GM21723 (cell line): ENCODE results near the gene OR2B2.

Experiments used
- ATAC-seq: cut with Tn5 transposase; IDR thresholded peaks from one replicate; pipeline ENCODE4 v1.9.1; 2021; ENCODE audit warnings: mild to moderate bottlenecking, moderate library complexity; ENCODE audit not compliant: unreplicated experiment

Gene OR2B2

DNA sequence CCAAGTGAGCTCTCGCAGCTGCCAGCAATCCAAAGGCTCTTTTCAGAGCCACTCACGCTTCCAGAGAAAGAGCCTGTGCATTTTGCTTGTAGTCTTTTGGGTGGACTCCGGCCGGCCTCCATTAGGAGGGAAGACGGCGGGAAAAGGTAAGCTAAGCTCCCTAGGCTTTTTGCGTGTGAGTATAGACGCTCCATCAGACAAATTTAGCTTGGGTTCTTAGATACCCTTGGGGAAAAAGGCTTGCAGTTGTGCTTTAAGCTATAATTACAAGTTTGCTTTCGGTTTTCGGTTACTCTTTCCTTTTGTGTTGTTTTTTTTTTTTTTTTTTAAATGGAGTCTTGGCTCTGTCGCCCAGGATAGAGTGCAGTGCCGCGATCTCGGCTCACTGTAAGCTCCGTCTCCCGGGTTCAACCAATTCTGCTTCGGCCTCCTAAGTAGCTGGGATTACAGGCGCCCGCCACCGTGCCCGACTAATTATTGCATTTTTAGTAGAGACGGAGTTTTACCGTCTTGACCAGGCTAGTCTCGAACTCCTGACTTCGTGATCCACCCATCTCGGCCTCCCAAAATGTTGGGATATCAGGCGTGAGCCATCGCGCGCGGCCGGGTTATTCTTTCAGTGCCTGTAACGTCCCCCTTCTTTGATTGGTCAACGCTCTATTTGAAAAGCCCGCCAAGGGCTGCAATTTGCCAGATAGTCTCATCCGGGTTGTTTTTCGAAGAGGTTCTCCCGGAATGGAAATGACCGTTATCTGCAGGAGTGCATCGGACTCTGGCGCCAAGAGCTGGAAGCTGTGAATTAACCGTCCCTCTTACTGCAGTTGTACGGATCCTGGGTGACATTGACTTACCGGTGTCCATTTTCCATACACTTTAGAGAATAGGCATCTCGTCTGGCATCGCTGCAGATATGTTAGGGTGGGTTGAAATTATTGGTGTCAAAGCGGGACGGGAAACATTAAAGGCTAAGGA is 18.1 kb downstream of the OR2B2 start:
- ATAC-seq, result no peak

DNA sequence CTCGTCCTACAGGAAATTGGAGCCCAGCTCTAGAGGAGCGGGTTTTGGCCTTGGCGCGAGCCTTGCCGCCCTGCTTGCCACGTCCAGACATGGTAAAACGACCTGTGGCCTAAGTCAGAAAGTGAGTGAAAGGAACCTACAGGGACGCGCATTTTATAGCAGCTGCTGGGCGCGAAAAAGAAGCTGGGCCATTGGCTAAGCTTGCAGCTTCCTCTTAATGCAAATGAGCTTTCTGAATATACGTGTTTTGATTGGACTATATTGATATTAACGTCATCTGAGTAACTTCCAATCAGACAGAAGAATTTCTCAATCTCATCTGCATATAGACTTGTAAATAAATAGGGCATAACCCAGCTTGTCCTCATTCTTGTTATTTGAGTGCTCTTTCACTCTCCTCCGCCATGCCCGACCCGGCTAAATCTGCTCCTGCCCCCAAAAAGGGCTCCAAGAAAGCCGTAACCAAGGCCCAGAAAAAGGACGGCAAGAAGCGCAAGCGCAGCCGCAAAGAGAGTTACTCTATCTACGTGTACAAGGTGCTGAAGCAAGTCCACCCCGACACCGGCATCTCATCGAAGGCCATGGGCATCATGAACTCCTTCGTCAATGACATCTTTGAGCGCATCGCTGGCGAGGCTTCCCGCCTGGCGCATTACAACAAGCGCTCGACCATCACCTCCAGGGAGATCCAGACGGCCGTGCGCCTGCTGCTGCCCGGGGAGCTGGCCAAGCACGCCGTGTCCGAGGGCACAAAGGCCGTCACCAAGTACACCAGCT is 18.9 kb downstream of the OR2B2 start:
- peak; percentile 51 for ATAC-seq

DNA sequence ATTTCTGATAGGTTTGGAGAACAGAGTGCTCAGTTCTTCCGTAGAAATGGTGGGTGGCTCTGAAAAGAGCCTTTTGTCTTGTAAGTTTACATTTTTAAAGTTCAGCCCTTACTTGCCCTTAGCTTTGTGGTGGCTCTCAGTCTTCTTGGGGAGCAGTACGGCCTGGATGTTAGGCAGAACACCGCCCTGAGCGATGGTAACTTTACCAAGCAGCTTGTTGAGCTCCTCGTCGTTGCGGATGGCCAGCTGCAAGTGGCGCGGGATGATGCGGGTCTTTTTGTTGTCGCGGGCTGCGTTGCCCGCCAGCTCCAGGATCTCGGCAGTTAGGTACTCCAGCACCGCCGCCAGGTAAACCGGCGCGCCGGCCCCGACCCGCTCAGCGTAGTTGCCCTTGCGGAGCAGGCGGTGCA is 19.5 kb downstream of the OR2B2 start:
- no peak for ATAC-seq

DNA sequence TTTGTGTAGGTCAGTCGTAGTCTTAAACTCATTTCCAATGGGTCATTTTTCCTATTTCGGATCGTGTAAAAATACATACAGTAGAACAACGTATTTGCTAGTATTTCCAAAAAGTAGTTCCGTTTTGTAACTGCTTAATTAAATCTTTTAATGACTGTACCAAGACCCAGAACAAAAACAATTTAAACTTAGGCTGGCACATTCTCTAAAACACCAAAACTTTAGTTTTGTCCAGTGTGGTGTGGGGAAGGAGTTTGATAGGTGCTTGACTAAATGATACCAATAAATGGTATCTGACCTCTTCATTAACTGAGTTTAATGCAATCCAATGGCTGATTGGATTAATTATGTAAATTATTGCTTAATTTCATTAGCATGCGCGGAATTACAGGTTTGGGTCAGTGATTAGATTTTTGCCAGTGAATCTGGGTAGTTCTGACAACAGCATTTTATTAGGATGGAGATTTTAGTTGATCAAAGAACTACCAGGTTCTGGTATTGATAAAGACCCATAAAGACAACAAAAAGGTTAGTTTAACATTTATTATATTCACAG is 20.8 kb downstream of the OR2B2 start:
- ATAC-seq, result no peak

DNA sequence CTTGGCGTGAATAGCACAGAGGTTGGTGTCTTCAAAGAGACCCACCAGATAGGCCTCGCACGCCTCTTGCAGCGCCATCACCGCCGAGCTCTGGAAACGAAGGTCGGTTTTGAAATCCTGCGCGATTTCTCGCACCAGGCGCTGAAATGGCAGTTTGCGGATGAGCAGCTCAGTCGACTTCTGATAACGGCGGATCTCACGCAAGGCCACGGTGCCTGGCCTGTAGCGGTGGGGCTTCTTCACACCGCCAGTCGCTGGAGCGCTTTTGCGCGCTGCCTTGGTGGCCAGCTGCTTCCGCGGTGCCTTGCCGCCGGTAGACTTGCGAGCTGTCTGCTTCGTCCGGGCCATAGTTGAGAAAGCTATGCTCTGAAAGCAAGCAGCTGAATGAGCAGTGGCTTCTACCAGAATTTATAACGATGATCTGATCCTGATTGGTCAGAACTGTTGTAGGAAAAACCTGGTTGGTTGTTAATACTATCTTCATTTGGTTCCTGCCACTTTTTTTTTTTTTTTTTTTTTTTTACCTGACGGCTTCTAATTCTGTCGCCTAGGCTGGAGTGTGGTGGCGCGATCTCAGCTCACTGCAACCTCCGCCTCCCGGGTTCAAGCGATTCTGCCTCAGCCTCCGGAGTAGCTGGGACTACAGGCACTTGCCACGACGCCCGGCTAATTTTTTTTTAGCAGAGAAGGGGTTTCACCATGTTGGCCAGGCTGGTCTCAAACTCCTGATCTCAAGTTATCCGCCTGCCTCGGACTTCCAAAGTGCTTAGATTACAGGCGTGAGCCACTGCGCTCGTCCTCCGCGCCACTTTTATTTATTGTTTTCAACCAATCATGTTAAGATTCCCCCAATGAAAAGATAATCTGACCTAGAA is 21.5 kb downstream of the OR2B2 start:
- peak; percentile 50 for ATAC-seq

DNA sequence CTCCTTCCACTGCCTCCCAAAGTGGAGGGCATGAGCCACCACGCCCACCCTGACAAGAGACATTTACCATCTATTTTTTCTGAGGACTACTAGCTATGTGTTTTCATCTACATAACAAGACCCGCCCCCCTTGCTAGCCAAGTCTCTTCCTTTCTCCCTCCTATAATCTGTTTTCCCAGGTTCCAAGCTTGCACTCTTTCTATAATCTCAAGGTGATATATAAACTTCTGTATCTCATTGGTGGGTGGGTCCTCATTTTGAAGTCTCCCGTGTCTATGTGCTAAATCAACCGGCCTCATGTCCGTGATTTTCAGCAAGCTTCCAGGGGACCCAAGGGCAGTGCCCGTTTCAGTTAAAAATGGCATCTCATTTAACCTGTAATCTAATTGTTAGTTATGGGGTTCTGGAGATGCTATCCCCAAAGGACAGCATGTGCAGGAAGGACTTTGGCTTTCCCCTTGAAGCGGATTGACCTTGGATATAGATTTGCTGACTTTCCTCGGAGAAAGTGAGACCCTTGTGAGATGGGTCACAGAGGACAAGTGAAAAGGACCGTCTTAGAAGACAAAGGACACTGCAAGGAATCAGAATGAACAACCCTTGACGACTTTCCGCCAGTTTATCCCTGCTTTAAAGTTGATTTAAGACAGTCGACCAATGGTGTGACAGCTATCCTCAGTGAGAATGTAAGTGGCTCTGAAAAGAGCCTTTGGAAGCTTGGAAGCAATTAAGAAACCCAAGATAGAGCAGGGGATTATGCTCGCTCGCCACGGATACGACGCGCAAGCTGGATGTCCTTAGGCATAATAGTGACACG is 22.4 kb downstream of the OR2B2 start:
- ATAC-seq, result no peak

DNA sequence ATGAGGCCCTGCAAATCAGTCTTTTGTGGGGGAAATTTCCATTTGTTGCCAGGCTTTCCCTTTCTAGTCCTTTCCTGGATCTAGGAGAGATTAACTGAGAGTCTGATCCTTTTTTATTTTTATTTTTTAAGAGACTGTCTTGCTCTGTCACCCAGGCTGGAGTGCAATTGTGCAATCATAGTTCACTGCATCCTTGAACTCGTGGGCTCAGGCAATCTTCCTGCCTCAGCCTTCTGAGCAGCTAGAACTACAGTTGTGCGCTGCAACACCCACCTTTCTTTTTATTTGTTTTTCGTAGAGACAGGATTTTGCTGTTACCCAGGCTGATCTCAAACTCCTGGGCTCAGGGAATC is 22.9 kb downstream of the OR2B2 start:
- no peak for ATAC-seq

DNA sequence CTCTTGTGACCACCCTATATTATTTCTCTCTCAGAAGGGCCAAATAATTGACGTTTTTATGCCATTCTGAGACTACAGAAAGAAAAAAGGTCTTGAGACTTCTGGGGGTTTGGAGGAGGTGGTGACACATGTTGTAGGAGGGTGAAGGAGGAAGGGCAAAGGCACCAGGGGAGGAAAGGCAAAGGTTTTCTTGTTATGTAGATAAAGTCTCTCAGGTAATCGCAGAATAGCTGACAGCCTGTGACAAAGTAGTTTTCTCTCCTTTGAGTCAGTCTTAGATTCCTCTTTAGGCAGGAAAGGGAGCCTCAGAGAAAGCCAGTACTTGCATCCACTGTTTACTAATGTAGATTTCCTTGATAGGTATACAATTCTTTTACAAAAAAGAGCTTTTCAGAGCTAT is 23.6 kb downstream of the OR2B2 start:
- no peak for ATAC-seq

DNA sequence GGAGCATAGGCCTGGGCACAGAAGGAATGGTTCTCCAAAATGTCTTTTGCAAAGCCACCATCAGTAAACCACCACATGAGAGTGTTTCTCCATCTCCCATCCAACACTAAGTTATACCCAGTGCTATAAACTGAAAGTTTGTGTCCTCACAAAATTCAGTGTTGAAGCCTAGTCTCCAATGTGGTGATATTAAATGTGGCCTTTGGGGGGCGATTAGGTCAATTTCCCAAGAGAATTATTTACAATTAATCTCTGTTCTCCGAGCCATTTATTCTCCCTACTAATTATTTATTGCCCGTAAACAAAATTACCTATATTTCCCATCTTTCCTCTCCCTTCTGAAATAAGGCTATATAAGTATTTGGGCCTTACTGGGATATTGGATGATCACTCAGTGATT is 26.1 kb downstream of the OR2B2 start:
- no peak for ATAC-seq

DNA sequence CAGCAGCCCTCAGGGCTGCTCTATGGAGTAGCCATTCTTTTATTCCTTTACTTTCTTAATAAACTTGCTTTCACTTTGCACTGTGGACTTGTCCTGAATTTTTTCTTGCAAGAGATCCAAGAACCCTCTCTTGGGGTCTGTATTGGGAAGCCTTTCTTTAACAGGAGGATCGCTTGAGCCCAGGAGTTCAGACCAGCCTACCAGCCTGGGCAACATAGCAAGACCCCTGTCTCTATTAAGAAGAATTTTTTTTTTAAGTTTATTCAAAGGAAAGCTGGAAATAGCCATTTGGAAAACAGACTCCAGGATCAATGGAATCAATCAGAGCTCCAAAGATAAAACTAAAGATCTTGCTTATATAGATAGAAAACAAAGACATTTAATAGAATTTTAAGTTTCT is 29.1 kb downstream of the OR2B2 start:
- ATAC-seq, result no peak

DNA sequence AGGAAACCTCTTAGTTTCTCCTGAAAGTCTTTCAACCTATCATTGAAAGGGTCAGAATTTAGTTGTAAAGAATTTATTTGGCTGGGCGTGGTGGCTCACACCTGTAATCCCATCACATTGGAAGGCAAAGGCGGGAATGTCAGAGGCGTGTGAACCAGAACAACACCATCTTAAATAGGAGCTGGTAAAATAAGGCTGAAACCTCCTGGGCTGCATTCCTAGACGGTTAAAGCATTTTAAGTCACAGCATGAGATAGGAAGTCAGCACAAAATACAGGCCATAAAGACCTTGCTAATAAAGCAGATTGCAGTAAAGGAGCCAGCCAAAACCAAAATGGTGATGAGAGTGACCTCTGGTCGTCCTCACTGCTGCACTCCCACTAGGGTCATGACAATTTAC is 29.6 kb downstream of the OR2B2 start:
- no peak for ATAC-seq

DNA sequence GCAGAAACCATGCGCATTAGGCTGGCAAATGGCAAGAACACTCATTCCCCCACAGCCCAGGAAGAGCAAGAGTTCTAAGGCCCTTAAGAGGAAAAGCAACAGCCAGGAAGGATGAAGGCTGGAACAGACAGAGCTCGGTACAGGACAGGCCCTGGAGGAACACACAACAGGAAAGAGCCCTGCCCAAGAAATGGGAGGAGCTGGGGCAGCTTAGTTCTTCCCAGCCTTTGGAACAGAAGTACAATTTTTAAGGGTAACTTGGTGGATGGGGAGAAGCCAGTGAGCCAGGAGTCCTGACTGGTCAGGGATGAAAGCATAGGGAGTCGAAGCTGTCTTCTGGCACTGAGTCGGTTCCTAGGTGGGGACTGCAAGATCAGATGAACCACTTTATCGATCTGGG is 32.4 kb downstream of the OR2B2 start:
- no peak for ATAC-seq

DNA sequence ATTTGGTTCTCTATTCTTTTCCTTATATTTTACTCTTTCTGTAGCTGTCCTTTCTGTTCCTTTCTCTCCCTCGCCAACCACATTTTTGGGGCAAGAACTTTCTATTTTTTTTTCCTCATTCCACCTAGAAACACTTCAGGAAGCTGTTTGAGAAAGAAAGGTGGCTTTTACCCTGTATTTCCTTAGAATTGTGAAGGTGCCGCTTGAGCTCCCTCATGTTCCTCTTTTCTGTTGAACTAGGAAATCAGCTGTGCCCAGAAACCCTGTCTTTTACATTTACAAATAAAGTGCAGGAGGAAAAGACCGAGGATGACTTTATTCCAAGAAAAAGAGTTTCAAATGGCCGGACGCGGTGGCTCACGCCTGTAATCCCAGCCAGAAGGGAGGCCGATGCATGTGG is 38.2 kb downstream of the OR2B2 start:
- no peak for ATAC-seq

DNA sequence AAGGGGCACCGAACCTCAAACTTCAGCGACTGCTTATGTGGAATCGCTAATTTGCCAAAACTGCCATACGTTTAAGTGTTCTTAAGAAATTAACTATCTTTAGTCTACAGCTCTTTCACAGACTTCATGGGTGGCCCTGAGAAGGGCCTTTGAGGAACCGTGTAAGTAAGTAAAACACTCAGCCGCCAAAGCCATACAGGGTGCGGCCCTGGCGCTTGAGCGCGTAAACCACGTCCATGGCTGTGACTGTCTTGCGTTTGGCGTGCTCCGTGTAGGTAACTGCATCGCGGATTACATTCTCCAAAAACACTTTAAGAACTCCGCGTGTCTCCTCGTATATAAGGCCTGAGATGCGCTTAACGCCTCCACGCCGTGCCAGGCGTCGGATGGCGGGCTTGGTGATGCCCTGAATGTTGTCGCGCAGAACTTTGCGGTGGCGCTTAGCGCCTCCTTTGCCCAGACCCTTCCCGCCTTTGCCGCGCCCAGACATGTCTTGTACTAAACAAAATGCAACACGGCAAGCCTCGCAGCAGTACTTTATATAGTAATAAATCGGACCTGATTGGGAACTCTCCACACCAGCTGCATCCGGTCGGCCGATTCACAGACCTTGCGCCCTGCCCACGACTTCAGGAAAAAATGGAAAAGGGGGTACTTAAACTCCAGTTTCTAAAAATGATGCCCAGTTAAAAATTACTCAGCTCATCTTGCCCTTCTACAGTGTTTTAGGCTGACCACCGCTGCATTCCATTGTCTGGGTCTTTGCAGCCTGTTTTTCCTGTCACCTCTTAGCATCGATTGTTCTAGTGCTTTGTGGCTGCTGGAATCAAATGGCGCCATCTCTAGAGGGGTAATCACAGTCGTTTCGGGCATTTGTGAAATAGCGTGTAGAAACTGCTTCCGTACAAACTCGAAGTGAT is 38.9 kb downstream of the OR2B2 start:
- peak; percentile 41 for ATAC-seq

DNA sequence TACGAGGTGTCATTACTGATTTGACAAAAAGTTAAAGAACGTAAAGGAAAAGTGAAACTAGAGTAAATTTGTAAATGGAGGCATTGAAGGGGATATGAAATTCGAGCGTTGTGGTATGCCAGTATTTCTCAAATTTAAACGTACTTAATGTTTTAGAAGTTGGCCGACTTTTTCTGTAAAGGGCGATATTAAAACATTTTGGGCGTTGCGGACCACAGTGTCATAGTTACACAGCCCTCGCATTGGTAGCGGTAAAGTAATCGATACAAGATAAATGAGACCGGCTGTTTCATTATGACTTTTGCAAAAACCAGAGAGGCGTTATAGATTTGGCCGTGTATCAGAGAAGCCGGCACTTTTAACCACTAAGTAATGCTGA is 39.6 kb downstream of the OR2B2 start:
- ATAC-seq, result peak; percentile 22

DNA sequence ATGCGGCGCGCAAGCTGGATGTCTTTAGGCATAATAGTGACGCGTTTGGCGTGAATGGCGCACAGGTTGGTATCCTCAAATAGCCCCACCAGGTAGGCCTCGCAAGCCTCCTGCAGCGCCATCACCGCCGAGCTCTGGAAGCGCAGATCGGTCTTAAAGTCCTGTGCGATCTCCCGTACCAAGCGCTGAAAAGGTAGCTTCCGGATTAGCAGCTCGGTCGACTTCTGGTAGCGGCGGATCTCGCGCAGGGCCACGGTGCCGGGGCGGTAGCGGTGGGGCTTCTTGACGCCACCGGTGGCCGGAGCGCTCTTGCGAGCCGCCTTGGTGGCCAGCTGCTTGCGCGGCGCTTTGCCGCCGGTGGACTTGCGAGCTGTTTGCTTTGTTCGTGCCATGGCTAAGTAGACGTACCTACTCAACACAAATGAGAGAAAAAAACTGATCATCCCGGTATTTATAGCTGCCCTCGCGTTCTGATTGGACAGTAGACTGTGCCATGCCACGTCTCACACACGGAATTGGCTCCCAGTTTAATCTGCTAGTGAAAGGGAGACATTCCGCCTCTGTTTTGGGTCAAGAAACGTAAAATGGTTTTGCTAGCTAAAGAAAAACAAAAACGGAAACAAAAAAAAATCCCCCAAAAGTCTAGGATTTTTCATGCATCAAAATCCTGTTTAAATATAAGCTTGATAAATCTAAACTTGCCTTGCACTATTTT is 40.1 kb downstream of the OR2B2 start:
- peak; percentile 58 for ATAC-seq

DNA sequence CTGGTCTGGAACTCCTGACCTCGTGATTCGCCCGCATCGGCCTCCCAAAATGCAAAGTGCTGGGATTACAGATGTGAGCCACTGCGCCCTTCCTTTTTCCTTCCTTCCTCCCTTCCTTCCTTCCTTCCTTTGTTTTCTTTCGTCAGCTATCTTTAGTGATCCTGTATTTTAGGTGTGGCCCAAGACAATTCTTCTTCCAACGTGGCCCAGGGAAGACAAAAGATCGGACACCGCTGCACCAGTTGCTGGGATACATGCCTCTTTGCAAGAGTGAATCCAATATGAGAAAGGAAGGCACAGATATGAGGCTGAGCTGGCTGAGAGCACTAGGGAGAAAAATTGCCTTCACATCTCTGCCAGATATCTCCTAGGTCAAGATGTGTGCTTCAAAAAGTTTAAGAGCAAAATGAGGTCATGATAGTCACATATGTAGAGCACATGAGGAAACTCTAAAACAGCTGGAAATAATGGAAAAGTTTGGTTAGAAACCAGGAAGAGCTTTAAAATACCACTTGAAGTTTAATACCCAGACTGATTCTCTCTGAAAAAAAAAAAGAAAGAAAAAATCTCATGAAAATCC is 41.8 kb downstream of the OR2B2 start:
- ATAC-seq, result no peak

DNA sequence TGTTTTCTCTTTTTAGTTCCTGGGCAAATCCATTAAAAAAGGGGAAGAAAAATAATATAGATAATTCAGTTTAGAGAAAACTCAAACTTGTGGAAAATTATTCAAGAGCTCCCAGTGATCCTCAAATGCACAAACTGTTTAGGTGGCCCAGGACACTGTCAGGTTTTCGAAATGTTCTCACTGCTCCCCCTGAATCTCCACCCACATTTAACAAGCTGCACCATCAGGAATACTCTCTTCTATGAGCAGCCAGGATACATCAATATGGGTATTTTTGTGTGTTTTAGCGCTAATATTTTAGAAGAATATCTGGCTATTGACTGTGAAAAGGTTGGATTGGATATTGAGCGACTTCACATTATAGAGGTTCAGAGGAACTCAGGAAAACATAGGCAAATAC is 43.9 kb downstream of the OR2B2 start:
- ATAC-seq, result no peak
